Measurements from ENCODE around the gene CTRL.
"Not testable (repeated sequence)": the region's sequence is repeated elsewhere in the genome, so short reads cannot be mapped to it uniquely, and the experiment has no call there.

Gene CTRL

GRCh38 chr16:67940446-67941089, 8.9 kb upstream of the CTRL start:
- no peak for DNase-seq

- DNase-seq, result no peak
Observed at GRCh38 chr16:67939507-67940445, 8.1 kb upstream of the CTRL start.

GRCh38 chr16:67937713-67938112, 6.1 kb upstream of the CTRL start:
- not testable (repeated sequence) for DNase-seq

DNA sequence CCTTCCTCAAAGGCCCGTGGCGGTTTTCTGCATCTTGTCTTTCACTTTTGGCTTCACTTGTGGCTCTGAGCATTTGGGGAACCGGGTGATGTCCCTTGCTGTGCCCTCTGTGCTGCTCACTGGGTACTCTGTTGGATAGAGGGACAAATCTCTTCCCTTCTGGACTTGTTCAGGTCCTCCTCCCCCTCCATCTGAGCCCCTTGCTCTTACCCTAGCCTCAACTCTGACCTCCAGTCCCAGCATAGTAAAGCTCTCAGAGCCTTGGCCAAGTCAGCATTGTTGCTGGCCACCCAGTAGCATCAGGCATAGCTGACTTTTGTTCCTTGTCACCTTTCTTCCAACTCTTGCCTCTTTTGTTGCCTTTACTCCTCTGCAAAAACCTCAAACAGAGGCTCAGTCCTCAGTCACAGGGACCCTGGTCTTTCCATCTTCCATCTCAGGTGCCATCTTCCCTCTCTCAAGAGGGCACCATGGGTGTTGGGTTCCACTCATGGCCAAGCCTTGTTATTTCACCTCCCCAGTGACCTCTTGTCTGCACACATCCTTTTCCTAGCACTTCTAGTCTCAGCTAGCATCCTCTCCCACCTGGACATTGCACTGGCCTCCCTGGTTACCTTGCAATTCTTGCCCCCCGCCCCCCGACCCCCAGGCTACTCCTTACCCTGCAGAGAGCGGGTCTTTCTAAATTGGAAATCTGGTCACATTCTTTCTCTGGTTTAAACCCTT, 5.4 kb upstream of the CTRL start:
- DNase-seq, result peak; percentile 52

GRCh38 chr16:67936124-67936879, 4.6 kb upstream of the CTRL start, which contains the start of gene PSMB10:
PSMB10 (minus strand) TSS chr16:67936850; CDS start chr16:67936749, 101 bp downstream.
- DNase-seq, result peak; percentile 29

- DNase-seq, result peak; percentile 95
Observed at GRCh38 chr16:67935402-67936123, 3.9 kb upstream of the CTRL start.

DNA sequence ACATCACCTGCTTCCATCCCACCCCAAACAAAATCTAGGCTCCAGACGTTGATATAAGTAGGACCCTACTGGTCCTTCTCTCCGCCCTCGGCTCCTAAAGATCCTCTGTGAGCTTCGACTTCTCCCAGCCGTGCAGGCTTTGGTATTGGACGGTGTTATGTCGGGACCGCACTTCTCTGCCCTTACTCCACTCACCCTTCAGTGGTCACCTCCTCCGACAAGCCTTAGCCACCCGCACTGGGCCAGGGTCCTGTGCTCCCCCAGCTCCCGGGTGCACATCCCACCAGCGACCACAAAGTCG, 3.4 kb upstream of the CTRL start:
- DNase-seq, result no peak

GRCh38 chr16:67934306-67935100, 2.8 kb upstream of the CTRL start:
- no peak for DNase-seq

- DNase-seq, result no peak
Observed at GRCh38 chr16:67933805-67934204, 2.1 kb upstream of the CTRL start.

- no peak for DNase-seq
Observed at GRCh38 chr16:67932462-67932840, 789 bp upstream of the CTRL start.

DNA sequence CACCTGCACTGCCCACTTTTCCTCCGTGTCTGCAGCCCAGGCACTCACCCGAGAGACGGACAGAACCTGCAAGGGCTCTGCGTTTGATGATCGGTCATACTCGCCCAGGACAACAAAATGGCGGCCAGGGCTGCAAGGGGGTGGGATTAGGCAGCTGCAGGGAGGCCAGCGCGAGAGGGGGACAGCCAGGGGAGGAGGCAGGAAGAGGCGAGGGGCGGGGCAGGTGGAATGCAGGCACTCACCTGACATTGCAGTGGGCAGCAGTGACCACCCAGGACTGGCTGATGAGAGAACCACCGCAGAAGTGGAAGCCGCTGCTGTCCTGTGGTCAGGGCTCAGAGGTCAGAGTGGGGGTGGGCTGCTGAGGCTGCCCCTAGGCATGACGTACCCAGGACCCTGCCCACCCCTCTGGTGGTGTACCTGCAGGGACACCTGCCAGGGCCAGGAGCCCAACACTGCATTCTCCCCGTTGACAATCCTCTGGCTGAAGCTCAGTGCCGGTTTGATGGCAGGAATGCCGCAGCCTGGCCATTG, 917 bp downstream of the CTRL start:
- no peak for DNase-seq

GRCh38 chr16:67930191-67930590, 1.5 kb downstream of the CTRL start:
- no peak for DNase-seq

- DNase-seq, result peak; percentile 71
Observed at GRCh38 chr16:67928561-67929364, 2.9 kb downstream of the CTRL start.

GRCh38 chr16:67928147-67928546, 3.5 kb downstream of the CTRL start:
- no peak for DNase-seq

DNA sequence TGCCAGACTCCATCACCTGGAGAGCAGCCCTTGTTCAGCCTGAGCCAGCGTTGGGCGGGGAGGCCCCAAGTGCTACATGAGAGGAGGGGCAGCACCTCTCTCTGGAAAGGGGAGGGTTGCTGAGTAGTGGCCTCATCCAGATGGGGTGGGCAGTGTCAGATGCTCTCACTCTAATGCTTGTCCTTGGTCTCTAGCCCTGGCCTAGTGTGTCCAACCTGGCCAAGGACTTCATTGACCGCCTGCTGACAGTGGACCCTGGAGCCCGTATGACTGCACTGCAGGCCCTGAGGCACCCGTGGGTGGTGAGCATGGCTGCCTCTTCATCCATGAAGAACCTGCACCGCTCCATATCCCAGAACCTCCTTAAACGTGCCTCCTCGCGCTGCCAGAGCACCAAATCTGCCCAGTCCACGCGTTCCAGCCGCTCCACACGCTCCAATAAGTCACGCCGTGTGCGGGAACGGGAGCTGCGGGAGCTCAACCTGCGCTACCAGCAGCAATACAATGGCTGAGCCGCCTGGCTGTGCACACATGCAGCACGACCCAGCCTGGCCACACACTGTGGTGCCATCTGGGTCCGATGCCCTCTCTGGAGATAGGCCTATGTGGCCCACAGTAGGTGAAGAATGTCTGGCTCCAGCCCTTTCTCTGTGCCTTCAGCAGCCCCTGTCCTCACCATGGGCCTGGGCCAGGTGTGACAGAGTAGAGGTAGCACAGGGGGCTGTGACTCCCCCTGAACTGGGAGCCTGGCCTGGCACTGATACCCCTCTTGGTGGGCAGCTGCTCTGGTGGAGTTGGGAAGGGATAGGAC, 4.3 kb downstream of the CTRL start:
- no peak for DNase-seq

DNA sequence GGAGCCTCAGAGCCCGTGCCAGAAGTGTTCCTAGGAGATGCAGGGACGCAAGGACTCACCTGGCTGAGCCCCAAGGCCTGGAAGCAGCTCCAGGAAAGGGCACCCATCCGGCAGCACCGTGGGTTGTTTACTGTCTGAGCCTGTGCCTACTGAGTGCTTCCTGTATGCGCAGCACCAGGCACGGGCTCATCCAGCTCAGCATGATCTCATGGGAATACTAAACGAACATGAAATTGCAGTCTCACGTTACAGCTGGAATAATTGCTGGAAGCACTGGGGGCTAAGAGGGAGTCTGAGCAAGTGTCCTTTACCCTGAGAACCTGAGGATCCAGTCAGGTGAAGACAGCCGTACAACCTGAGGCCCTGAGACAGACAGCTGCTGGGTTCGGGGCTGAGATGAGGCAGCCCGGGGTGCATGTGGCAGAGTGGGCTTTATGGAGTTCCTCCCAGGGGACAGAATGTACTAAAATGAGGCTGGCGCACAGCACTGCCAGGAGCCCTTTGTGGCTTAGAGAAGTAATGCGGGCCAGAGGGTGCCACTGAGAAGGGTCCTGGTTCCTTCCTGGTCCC, 5.4 kb downstream of the CTRL start:
- DNase-seq, result peak; percentile 27

- no peak for DNase-seq
Observed at GRCh38 chr16:67924140-67924906, 7.3 kb downstream of the CTRL start.

Measured in midbrain (tissue), 1 donor.